Stomach (tissue), 4 donors: ENCODE results near the gene NLRP11.

Experiments used
- POLR2A ChIP-seq, 4 donors: fragments of 450-650 bp; IDR thresholded peaks; one replicate each; pipeline ENCODE4 v1.6.1; 2016; ENCODE audit warnings: antibody characterized with exemption in 4 of 4, control low read depth in 2 of 4, mild to moderate bottlenecking in 1 of 4, moderate library complexity in 1 of 4
- POLR2AphosphoS5 ChIP-seq, 3 donors: sonication (generic); formaldehyde crosslinking; IDR thresholded peaks; one replicate each; pipeline ENCODE4 v1.6.1; 2016; ENCODE audit warnings: antibody characterized with exemption in 3 of 3
- TF ChIP-seq, protein P1 (sequence below), 7 experiments: fragments of 450-650 bp in 4 of 7; fragments of 200-600 bp in 3 of 7; sonication (generic) in 3 of 7; IDR thresholded peaks; one replicate each; pipeline ENCODE4 v1.5.1; 2016 to 2019; ENCODE audit warnings: antibody characterized with exemption in 7 of 7, control low read depth in 2 of 7, mild to moderate bottlenecking in 1 of 7

- TF ChIP-seq POLR2A (IDR thresholded peaks at IDR 0.05) (no peak), POLR2AphosphoS5 (IDR thresholded peaks at IDR 0.05) (no peak)
- TF ChIP-seq, protein P1, sequence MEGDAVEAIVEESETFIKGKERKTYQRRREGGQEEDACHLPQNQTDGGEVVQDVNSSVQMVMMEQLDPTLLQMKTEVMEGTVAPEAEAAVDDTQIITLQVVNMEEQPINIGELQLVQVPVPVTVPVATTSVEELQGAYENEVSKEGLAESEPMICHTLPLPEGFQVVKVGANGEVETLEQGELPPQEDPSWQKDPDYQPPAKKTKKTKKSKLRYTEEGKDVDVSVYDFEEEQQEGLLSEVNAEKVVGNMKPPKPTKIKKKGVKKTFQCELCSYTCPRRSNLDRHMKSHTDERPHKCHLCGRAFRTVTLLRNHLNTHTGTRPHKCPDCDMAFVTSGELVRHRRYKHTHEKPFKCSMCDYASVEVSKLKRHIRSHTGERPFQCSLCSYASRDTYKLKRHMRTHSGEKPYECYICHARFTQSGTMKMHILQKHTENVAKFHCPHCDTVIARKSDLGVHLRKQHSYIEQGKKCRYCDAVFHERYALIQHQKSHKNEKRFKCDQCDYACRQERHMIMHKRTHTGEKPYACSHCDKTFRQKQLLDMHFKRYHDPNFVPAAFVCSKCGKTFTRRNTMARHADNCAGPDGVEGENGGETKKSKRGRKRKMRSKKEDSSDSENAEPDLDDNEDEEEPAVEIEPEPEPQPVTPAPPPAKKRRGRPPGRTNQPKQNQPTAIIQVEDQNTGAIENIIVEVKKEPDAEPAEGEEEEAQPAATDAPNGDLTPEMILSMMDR (IDR thresholded peaks at IDR 0.05), result no peak
These were observed 25.4 kb upstream of the NLRP11 start for GRCh38 chr19:55857149-55857548.
